RWPE1 (cell line): ENCODE results near the gene CEP126.

Experiments used
- CTCF ChIA-PET: fragments of 350-600 bp; sonication (Branson Sonifier 250); formaldehyde crosslinking; extraction: SDS; loops from one replicate; lab custom pipeline; 2021; lab: Yijun Ruan, JAX
- POLR2A ChIA-PET: fragments of 400-600 bp; formaldehyde crosslinking; extraction: SDS; loops from one replicate; lab custom pipeline; 2020; ENCODE audit warnings: antibody characterized with exemption; ENCODE audit not compliant: low non-redundant PET; lab: Yijun Ruan, JAX
- DNase-seq: peaks from one replicate; pipeline ENCODE4 v3.0.0; 2012; ENCODE audit warnings: low spot score
- H3K27ac ChIP-seq: fragments of 450-650 bp; 2 replicates; pipeline ENCODE4 v1.5.1; 2017
- TF ChIP-seq, protein P1 (sequence below): fragments of 450-650 bp; conservative IDR thresholded peaks from 2 replicates; pipeline ENCODE4 v1.5.1; 2017; ENCODE audit warnings: low read depth, mild to moderate bottlenecking

The CEP126 gene

DNA sequence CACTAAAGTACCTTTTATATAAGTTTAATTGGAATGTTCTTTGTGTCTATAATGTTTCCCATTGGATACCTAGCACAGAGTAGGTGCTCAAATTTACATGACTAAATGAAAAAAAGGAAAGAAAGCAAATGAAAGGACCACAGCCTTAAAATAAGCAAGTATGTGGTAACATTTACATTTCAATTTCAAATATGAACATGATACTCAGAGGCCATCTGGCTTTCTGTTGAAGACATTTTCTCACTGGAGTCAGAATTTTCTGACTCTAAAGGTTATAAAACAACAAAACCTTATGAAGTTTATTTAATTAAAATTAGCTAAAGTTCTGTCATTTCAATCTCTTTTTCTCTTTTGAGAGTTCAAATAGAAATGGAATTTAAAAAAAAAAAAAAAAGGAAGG, 2.4 kb downstream of the CEP126 start:
- POLR2A ChIA-PET, result no interaction called here
- CTCF ChIA-PET, result no interaction called here

DNA sequence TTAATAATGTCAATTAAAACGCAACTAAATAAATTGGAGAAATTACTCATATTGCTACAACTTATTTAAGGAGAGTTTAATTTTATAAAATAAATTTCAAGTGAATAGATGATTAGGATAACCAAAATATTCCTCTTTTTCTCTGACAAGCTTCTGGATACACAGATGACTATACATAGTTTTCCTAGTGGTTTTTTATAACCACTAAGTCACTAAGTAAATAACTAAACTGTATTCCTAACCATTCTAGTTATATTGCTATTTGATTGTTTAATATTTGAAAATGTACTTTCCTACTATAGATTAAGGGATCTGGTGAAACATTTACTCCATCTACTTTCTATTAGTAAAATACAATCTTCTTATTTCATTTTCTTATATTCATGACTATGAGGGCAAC, 6.2 kb downstream of the CEP126 start:
- TF ChIP-seq, protein P1, sequence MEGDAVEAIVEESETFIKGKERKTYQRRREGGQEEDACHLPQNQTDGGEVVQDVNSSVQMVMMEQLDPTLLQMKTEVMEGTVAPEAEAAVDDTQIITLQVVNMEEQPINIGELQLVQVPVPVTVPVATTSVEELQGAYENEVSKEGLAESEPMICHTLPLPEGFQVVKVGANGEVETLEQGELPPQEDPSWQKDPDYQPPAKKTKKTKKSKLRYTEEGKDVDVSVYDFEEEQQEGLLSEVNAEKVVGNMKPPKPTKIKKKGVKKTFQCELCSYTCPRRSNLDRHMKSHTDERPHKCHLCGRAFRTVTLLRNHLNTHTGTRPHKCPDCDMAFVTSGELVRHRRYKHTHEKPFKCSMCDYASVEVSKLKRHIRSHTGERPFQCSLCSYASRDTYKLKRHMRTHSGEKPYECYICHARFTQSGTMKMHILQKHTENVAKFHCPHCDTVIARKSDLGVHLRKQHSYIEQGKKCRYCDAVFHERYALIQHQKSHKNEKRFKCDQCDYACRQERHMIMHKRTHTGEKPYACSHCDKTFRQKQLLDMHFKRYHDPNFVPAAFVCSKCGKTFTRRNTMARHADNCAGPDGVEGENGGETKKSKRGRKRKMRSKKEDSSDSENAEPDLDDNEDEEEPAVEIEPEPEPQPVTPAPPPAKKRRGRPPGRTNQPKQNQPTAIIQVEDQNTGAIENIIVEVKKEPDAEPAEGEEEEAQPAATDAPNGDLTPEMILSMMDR, result no peak
- CTCF ChIA-PET, result no interaction called here
- POLR2A ChIA-PET, result no interaction called here

More for the DNA sequence above, 2.4 kb downstream of the CEP126 start:
- TF ChIP-seq, protein P1, result no peak
- no peak overlapping the region for H3K27ac ChIP-seq
- no peak for DNase-seq

DNA sequence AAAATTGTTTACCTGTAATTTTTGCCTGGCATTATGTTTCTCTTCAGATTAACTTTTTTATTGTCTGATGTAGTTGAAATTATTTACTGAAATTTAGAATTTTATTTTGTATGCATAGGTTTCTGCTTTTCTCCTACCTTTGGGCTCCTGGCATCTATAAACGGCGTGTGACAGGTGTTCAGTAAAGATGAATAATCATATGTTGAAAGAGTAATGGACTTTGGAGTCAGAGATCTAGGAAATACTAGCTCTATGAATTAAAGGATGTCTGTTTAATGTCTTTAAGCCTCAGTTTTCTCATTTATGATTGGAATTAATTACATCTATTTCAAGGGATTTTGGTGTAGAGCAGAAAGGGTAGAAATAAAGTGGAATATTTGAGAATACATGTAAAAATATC, 8.7 kb downstream of the CEP126 start:
- TF ChIP-seq, protein P1, result no peak
- H3K27ac ChIP-seq, result no peak overlapping the region
- DNase-seq, result no peak
- POLR2A ChIA-PET, result no interaction called here
- CTCF ChIA-PET, result no interaction called here

More for the DNA sequence above, 6.2 kb downstream of the CEP126 start:
- DNase-seq, result no peak
- no peak overlapping the region for H3K27ac ChIP-seq

DNA sequence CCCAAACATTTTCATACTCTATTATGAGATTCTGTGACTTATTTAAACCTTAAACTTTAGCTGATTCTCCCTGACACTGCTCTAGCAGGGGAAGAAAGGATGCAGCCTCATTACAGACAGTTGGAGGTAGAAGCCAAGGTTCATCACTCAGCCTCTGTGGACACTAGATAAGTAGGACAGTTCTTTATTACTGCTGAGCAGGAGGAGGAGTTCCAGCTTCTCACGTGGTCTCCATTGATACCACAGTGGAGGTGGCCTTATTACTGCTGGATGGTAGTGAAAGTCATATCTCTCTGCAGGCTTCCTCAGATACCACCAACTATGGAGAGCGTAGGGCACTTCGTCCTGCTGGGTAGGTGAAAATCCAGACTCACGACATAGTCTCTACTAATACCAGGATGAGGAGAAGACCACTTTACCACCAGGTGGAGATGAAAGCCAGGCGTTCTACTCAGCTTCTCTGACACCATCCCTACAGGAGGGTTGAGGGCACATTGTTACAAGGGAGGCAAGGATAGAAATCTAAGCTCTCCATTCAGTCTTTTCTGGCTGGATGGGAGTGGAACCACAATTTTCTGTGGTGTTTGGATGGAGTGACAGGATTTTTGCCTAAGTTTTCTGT, 14.6 kb downstream of the CEP126 start:
- CTCF ChIA-PET, result no interaction called here
- POLR2A ChIA-PET, result no interaction called here
- TF ChIP-seq, protein P1, result no peak
- DNase-seq, result no peak
- H3K27ac ChIP-seq, result no peak overlapping the region

DNA sequence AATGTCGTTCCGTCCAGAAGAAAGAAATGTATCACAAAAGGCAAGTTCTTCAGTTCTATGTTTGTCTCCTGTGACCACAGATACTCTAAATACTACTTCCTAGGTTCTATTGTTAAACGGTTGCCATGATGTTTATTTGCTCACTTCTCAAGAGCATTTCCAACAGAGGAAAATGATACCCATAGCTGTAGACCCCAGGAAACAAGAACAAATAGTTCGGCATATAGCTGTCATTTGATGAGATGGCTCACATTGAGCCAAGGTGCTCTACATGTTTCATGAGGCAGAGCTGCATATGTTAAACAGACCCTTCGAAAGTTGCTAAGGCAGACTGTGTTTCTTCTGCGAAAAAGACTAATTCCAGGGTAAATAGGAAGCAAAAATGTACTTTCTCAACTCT, 16.9 kb downstream of the CEP126 start:
- H3K27ac ChIP-seq, result no peak overlapping the region
- TF ChIP-seq, protein P1, result no peak
- POLR2A ChIA-PET, result no interaction called here
- CTCF ChIA-PET, result no interaction called here
- no peak for DNase-seq

DNA sequence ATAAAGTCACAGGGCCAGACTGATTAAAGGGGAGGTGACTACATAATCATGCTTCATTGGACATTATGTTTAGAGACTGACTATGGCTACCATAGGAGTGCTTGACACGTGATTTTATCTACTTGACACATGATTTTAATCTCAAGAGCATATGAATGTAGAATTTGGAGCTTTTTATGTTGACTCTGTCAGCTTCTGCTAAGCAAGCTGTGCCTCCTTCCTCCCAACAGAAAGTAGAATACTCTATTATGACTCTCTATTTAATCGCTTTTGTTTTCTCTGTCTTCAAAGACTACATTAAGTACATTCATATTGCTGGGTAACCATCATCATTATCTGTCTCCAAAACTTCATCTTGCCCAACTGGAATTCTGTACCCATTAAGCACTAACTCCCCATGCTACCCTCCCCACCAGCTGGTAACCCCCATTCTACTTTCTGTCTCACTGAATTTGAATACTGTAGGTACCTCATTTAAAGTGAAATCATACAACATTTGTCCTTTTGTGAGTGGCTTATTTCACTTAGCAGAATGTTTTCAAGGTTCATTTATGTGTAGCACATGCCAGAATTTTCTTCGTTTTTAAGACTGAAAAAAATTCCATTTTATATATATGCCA, 26.2 kb downstream of the CEP126 start:
- ChIA-PET CTCF (interaction anchor here (0.9 kb wide), 1 partner anchor 75 kb away, joined by 3 read pairs; no protein-coding TSS in a partner anchor), POLR2A (no interaction called here)
- TF ChIP-seq, protein P1, result no peak
- H3K27ac ChIP-seq, result no peak overlapping the region
- no peak for DNase-seq
